WTC11 (cell line): Measurements from ENCODE around the gene PNLDC1.
"Not testable (repeated sequence)": the region's sequence is repeated elsewhere in the genome, so short reads cannot be mapped to it uniquely, and the experiment has no call there.

Experiments used
- CTCF ChIP-seq: fragments of 200-600 bp; IDR thresholded peaks from 2 replicates; pipeline ENCODE4 v1.8.0; 2022; ENCODE audit warnings: antibody characterized with exemption
- SP1 ChIP-seq: sonication (generic); formaldehyde crosslinking; conservative IDR thresholded peaks from 2 replicates; pipeline ENCODE4 v1.8.1; 2022; ENCODE audit warnings: missing genetic modification reagents
- TF ChIP-seq, protein P1 (sequence below): sonication (generic); formaldehyde crosslinking; IDR thresholded peaks from 2 replicates; pipeline ENCODE4 v1.8.1; 2023; ENCODE audit warnings: mild to moderate bottlenecking, missing genetic modification reagents, moderate library complexity
- TF ChIP-seq, protein P2 (sequence below): sonication (generic); formaldehyde crosslinking; IDR thresholded peaks from 2 replicates; pipeline ENCODE4 v1.8.1; 2023; ENCODE audit warnings: mild to moderate bottlenecking, moderate library complexity, missing genetic modification reagents
- TF ChIP-seq, protein P3 (sequence below): sonication (generic); formaldehyde crosslinking; IDR thresholded peaks from 2 replicates; pipeline ENCODE4 v1.8.0; 2022; ENCODE audit warnings: mild to moderate bottlenecking, missing genetic modification reagents
- TF ChIP-seq, protein P4 (sequence below): fragments of 250-450 bp; sonication (Bioruptor Pico); IDR thresholded peaks from 2 replicates; pipeline ENCODE4 v1.9.0; 2021; ENCODE audit warnings: mild to moderate bottlenecking

- TF ChIP-seq, protein P1, sequence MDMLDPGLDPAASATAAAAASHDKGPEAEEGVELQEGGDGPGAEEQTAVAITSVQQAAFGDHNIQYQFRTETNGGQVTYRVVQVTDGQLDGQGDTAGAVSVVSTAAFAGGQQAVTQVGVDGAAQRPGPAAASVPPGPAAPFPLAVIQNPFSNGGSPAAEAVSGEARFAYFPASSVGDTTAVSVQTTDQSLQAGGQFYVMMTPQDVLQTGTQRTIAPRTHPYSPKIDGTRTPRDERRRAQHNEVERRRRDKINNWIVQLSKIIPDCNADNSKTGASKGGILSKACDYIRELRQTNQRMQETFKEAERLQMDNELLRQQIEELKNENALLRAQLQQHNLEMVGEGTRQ (CRISPR knock-in tag): not testable (repeated sequence)
- TF ChIP-seq CTCF; SP1 (CRISPR knock-in tag): not testable (repeated sequence)
- TF ChIP-seq, protein P2, sequence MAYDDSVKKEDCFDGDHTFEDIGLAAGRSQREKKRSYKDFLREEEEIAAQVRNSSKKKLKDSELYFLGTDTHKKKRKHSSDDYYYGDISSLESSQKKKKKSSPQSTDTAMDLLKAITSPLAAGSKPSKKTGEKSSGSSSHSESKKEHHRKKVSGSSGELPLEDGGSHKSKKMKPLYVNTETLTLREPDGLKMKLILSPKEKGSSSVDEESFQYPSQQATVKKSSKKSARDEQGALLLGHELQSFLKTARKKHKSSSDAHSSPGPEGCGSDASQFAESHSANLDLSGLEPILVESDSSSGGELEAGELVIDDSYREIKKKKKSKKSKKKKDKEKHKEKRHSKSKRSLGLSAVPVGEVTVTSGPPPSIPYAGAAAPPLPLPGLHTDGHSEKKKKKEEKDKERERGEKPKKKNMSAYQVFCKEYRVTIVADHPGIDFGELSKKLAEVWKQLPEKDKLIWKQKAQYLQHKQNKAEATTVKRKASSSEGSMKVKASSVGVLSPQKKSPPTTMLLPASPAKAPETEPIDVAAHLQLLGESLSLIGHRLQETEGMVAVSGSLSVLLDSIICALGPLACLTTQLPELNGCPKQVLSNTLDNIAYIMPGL (CRISPR knock-in tag): not testable (repeated sequence)
- TF ChIP-seq, protein P3, sequence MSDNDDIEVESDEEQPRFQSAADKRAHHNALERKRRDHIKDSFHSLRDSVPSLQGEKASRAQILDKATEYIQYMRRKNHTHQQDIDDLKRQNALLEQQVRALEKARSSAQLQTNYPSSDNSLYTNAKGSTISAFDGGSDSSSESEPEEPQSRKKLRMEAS (CRISPR knock-in tag): not testable (repeated sequence)
- TF ChIP-seq, protein P4, sequence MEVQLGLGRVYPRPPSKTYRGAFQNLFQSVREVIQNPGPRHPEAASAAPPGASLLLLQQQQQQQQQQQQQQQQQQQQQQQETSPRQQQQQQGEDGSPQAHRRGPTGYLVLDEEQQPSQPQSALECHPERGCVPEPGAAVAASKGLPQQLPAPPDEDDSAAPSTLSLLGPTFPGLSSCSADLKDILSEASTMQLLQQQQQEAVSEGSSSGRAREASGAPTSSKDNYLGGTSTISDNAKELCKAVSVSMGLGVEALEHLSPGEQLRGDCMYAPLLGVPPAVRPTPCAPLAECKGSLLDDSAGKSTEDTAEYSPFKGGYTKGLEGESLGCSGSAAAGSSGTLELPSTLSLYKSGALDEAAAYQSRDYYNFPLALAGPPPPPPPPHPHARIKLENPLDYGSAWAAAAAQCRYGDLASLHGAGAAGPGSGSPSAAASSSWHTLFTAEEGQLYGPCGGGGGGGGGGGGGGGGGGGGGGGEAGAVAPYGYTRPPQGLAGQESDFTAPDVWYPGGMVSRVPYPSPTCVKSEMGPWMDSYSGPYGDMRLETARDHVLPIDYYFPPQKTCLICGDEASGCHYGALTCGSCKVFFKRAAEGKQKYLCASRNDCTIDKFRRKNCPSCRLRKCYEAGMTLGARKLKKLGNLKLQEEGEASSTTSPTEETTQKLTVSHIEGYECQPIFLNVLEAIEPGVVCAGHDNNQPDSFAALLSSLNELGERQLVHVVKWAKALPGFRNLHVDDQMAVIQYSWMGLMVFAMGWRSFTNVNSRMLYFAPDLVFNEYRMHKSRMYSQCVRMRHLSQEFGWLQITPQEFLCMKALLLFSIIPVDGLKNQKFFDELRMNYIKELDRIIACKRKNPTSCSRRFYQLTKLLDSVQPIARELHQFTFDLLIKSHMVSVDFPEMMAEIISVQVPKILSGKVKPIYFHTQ (CRISPR knock-in tag): not testable (repeated sequence)
These were observed 48.5 kb downstream of the PNLDC1 start for GRCh38 chr6:159848552-159848951.
